Lower lobe of right lung (tissue), 2 donors: Measurements from ENCODE around the gene GPATCH2. TPM values are rescaled to one million over a fixed set of nuclear protein-coding genes. Genes with fewer than 3 reads are reported as not detected.
"Not testable (repeated sequence)": the region's sequence is repeated elsewhere in the genome, so short reads cannot be mapped to it uniquely, and the experiment has no call there.

Experiments used
- ATAC-seq, 2 donors: fragments of 200-7000 bp; cut with Tn5 transposase; one replicate each; pipeline ENCODE4 v1.9.1; 2020 to 2022; ENCODE audit warnings: mild to moderate bottlenecking in 2 of 2, moderate library complexity in 2 of 2
- DNase-seq: peaks from one replicate; pipeline ENCODE4 v3.0.0-alpha.2; 2020
- H3K27ac ChIP-seq: fragments of 200-600 bp; one replicate; pipeline ENCODE4 v1.8.0; 2022
- H3K27me3 ChIP-seq: fragments of 200-600 bp; one replicate; pipeline ENCODE4 v1.8.0; 2022; ENCODE audit warnings: low read depth
- H3K36me3 ChIP-seq: fragments of 200-600 bp; one replicate; pipeline ENCODE4 v1.8.0; 2022; ENCODE audit warnings: mild to moderate bottlenecking
- H3K4me1 ChIP-seq: fragments of 200-600 bp; one replicate; pipeline ENCODE4 v1.8.0; 2022
- H3K4me3 ChIP-seq: fragments of 200-600 bp; one replicate; pipeline ENCODE4 v1.8.0; 2022; ENCODE audit warnings: mild to moderate bottlenecking
- H3K9me3 ChIP-seq: fragments of 200-600 bp; one replicate; pipeline ENCODE4 v1.8.0; 2022
- CTCF ChIP-seq: fragments of 200-600 bp; IDR thresholded peaks from one replicate; pipeline ENCODE4 v1.8.0; 2022; ENCODE audit warnings: antibody characterized with exemption, mild to moderate bottlenecking
- intact Hi-C: fragments of 100-400 bp; cut with DNase I; formaldehyde crosslinking; loops from one replicate; pipeline ENCODE4 v1.11.0; 2022
- total RNA-seq: library from RNA; stranded (reverse); fragmentation: NEBNext Ultra II Directional; extraction: Animal tissue kit (Norgen Biotek cat#: 25700); gene quantifications from one replicate; pipeline ENCODE4 v1.2.1, GENCODE V29; 2021
- donor health status: DM: no; HTN: yes; CAD: no; lungs with severe emphysema.

Gene GPATCH2
- total RNA-seq, 1 donor from 2014 or later, result 12.4 TPM

DNA sequence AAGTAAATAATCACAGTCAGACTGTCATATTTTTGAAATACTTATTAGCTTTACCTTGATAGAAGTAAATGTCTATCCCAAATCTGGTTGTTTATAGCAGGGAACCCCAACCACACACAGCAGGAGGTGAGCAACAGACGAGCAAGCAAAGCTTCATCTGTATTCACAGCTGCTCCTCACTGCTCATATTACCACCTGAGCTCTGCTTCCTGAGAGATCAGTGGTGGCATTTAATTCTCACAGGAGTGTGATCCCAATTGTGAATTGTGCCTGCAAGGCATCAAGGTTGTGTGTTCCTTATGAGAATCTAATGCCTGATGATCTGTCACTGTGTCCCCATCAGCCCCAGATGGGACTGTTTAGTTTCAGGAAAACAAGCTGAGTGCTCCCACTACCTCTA, 104.3 kb downstream of the GPATCH2 start:
- no peak for ATAC-seq
- Histone ChIP-seq H3K4me1 (no peaks in the 10 kb centered on the region), H3K27me3 (no peaks in the 10 kb centered on the region), H3K27ac (no peak overlapping the region), H3K36me3 (no peaks in the 10 kb centered on the region), H3K9me3 (no peaks in the 10 kb centered on the region), H3K4me3 (no peak overlapping the region)
- TF ChIP-seq CTCF, result no peak
- intact Hi-C loops, result no loop called here
- no peak for DNase-seq

DNA sequence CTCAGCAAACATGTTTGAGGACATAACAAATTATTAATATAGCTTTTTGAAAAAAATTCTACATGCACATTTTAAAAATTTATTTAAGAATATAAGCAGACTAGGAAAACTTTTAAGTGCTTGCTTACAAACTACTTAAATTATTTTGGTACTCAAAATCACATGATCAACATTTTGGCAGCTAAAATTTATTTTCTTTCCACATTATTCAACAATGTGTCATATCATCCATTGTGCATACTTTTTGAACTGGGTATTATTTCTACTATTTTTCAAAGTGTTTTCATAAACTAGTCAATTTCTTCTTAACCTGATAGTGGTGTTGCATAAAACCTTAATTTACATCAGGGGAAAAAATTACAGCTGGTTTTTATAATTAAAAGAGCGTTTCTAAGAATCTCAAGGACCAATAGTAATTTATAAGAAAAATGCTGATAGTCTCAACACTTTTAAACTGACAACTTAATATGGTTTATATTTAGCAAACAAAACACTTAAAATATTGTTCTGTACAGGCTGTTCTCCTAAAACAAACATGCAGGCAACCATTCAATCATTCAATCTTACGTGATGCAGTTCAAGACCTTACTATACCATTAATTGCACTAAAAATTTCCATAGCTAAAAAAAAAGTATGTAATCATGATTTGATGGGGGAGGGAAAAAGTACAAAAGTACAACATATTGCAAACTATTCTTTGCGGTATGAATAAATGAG, 105.0 kb downstream of the GPATCH2 start:
- intact Hi-C loops, result no loop called here
- Histone ChIP-seq H3K9me3 (no peaks in the 10 kb centered on the region), H3K27ac (no peak overlapping the region), H3K36me3 (no peaks in the 10 kb centered on the region), H3K27me3 (no peaks in the 10 kb centered on the region), H3K4me3 (no peak overlapping the region), H3K4me1 (no peaks in the 10 kb centered on the region)
- ATAC-seq (no peak), DNase-seq (no peak)
- no peak for TF ChIP-seq CTCF

DNA sequence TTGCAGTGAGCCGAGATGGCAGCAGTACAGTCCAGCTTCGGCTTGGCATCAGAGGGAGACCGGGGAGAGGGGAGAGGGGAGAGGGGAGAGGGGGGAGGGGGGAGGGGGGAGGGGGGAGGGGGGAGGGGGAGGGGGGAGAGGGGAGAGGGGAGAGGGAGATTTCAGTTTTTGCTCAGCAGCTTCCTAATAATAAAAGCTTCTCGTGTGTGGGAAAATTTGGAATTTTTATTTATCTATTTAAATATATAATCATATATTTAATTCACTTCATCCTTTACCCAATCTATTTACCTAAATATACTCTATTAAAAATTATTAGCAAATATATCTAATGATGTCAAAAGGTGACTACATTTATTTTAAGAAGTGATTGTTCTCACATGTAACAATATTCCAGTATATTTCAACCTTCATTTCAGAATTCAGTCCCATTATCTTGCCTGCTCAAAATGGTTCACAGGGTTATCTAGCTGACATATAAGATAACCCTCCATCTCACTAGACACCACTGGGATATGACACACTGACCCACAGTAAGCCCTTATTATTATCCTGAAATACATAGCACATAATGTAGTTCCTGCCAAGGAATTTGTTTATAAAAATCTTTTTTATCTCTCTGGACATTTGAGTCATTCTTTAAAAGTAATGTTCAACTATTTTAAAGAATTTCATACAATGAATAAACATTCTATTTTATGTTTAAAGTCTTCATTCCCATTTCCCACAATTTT, 105.9 kb downstream of the GPATCH2 start:
- Histone ChIP-seq H3K27ac (no peak overlapping the region), H3K4me3 (no peak overlapping the region), H3K4me1 (no peaks in the 10 kb centered on the region), H3K9me3 (no peaks in the 10 kb centered on the region), H3K27me3 (no peaks in the 10 kb centered on the region), H3K36me3 (no peaks in the 10 kb centered on the region)
- intact Hi-C loops, result no loop called here
- DNase-seq (no peak), ATAC-seq (no peak)
- no peak for TF ChIP-seq CTCF

- H3K27ac ChIP-seq, intact Hi-C loops, ATAC-seq, H3K4me3 ChIP-seq, H3K27me3 ChIP-seq, DNase-seq, H3K9me3 ChIP-seq, H3K4me1 ChIP-seq, H3K36me3 ChIP-seq: not testable (repeated sequence)
Measured at GRCh38 chr1:217523921-217524320, 107.0 kb downstream of the GPATCH2 start.

DNA sequence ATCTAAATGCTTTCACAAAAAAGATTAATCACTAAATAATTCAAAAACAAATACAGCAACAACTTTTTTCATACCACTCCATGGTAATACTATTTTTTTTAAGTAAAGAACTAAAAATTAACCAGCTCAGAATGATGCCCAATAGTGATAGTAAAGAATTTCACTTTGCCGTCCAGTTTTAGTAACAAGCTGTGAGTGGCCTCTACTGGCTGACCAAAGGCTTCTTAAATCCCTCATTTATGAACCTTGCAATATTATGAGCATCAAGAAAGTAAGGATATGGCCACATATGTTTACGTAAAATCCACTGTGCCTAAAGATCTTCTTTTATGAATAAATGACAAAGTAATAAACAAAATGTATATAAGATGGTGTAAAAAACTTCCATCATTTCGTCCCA, 108.6 kb downstream of the GPATCH2 start:
- DNase-seq (no peak), ATAC-seq (no peak)
- H3K27me3 ChIP-seq, result no peaks in the 10 kb centered on the region
- H3K9me3 ChIP-seq, result no peaks in the 10 kb centered on the region
- no peaks in the 10 kb centered on the region for H3K36me3 ChIP-seq
- no peak overlapping the region for H3K4me3 ChIP-seq
- intact Hi-C loops, result no loop called here
- H3K27ac ChIP-seq, result no peak overlapping the region
- TF ChIP-seq CTCF, result no peak
- H3K4me1 ChIP-seq, result no peaks in the 10 kb centered on the region

DNA sequence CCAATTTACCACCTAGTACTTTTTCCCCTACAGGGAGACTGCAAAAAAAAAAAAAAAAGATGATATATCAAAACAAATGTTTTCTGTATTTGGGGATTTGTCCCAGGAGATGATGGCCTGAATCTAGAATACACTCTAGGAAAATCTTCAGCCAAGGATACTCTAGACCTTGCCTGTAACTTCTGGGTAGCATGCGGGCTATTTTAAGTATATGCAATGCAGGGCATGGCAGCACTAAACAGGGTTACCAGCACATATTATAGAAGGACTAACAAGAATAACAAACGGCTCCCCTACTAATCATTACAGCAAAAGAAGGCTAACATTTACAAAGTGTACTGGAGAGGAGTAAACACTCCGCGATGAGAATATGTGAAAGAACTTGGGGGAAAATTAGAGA, 109.6 kb downstream of the GPATCH2 start:
- ATAC-seq (no peak), DNase-seq (no peak)
- Histone ChIP-seq H3K4me3 (no peak overlapping the region), H3K27me3 (no peaks in the 10 kb centered on the region), H3K9me3 (no peaks in the 10 kb centered on the region), H3K27ac (no peak overlapping the region), H3K36me3 (no peaks in the 10 kb centered on the region), H3K4me1 (no peaks in the 10 kb centered on the region)
- intact Hi-C loops, result no loop called here
- no peak for TF ChIP-seq CTCF
